Liver (tissue), 9 donors: Measurements from ENCODE around the gene HDAC10. TPM values are rescaled to one million over a fixed set of nuclear protein-coding genes. Genes with fewer than 3 reads are reported as not detected.

Source experiments
- DNase-seq: peaks from one replicate; pipeline ENCODE4 v3.0.0-alpha.2; 2017; ENCODE audit warnings: low spot score
- H3K27ac ChIP-seq, 2 donors: one replicate each; pipeline ENCODE4 v1.7.0; 2013; ENCODE audit warnings: inconsistent platforms in 2 of 2, low read length in 2 of 2, control low read depth in 1 of 2, low read depth in 1 of 2, mild to moderate bottlenecking in 1 of 2
- H3K27me3 ChIP-seq, 4 donors: one replicate each; pipeline versions ENCODE4 v1.6.1 to v1.7.0; 2013; ENCODE audit warnings: low read length in 3 of 4, inconsistent platforms in 1 of 4, mild to moderate bottlenecking in 1 of 4, moderate library complexity in 1 of 4; ENCODE audit not compliant: control insufficient read depth in 4 of 4, insufficient read depth in 4 of 4
- H3K36me3 ChIP-seq, 4 donors: one replicate each; pipeline versions ENCODE4 v1.6.1 to v1.7.0; 2013; ENCODE audit warnings: low read length in 3 of 4, mild to moderate bottlenecking in 3 of 4, low read depth in 1 of 4, moderate library complexity in 1 of 4; ENCODE audit not compliant: control insufficient read depth in 4 of 4, insufficient read depth in 3 of 4
- H3K4me1 ChIP-seq, 4 donors: one replicate each; pipeline versions ENCODE4 v1.6.1 to v1.7.0; 2013; ENCODE audit warnings: low read length in 3 of 4, mild to moderate bottlenecking in 3 of 4, moderate library complexity in 1 of 4; ENCODE audit not compliant: control insufficient read depth in 4 of 4, insufficient read depth in 4 of 4
- H3K4me3 ChIP-seq, 3 donors: one replicate each; pipeline versions ENCODE4 v1.6.1 to v1.7.0; 2013; ENCODE audit warnings: low read length in 3 of 3, control low read depth in 1 of 3, low read depth in 1 of 3, mild to moderate bottlenecking in 1 of 3
- H3K9ac ChIP-seq, 2 donors: one replicate each; pipeline ENCODE4 v1.7.0; 2013; ENCODE audit warnings: low read length in 2 of 2, mild to moderate bottlenecking in 2 of 2, moderate library complexity in 2 of 2, control low read depth in 1 of 2, low read depth in 1 of 2
- H3K9me3 ChIP-seq, 4 donors: one replicate each; pipeline versions ENCODE4 v1.6.1 to v1.7.0; 2013; ENCODE audit warnings: low read length in 3 of 4; ENCODE audit not compliant: control insufficient read depth in 4 of 4
- ATF3 ChIP-seq: IDR thresholded peaks from 2 replicates; pipeline ENCODE4 v1.6.1; 2016; ENCODE audit warnings: antibody characterized with exemption
- EGR1 ChIP-seq, 2 donors: IDR thresholded peaks; 2 replicates each; pipeline ENCODE4 v1.6.1; 2016 to 2018; ENCODE audit warnings: antibody characterized with exemption in 2 of 2, low read depth in 2 of 2
- HNF4A ChIP-seq, 2 donors: conservative IDR thresholded peaks; 2 replicates each; pipeline ENCODE4 v1.6.1; 2016; ENCODE audit warnings: antibody characterized with exemption in 2 of 2, mild to moderate bottlenecking in 2 of 2
- HNF4G ChIP-seq: IDR thresholded peaks from 2 replicates; pipeline ENCODE4 v1.6.1; 2016; ENCODE audit warnings: antibody characterized with exemption
- NR2F2 ChIP-seq: IDR thresholded peaks from 2 replicates; pipeline ENCODE4 v1.6.1; 2016; ENCODE audit warnings: antibody characterized with exemption
- RAD21 ChIP-seq, 2 donors: IDR thresholded peaks; 2 replicates each; pipeline ENCODE4 v1.6.1; 2016; ENCODE audit warnings: antibody characterized with exemption in 2 of 2, mild to moderate bottlenecking in 2 of 2
- REST ChIP-seq: IDR thresholded peaks from 2 replicates; pipeline ENCODE4 v1.6.1; 2016; ENCODE audit warnings: antibody characterized with exemption, mild to moderate bottlenecking
- RXRA ChIP-seq, 2 donors: IDR thresholded peaks; 2 replicates each; pipeline ENCODE4 v1.6.1; 2017 to 2018; ENCODE audit warnings: antibody characterized with exemption in 2 of 2, mild to moderate bottlenecking in 1 of 2
- SP1 ChIP-seq: IDR thresholded peaks from 2 replicates; pipeline ENCODE4 v1.6.1; 2018; ENCODE audit warnings: antibody characterized with exemption, mild to moderate bottlenecking
- TAF1 ChIP-seq: conservative IDR thresholded peaks from 2 replicates; pipeline ENCODE4 v1.6.1; 2016; ENCODE audit warnings: antibody characterized with exemption, mild to moderate bottlenecking
- YY1 ChIP-seq: IDR thresholded peaks from 2 replicates; pipeline ENCODE4 v1.6.1; 2016; ENCODE audit warnings: antibody characterized with exemption, mild to moderate bottlenecking
- ZBTB33 ChIP-seq: IDR thresholded peaks from 2 replicates; pipeline ENCODE4 v1.6.1; 2016; ENCODE audit warnings: antibody characterized with exemption
- WGBS: extraction: QIAGEN DNeasy Blood & Tissue Kit; methylation state at CpG from one replicate; pipeline ENCODE4 v1.1.7; 2013; 5-methylcytosine and 5-hydroxymethylcytosine counted together
- polyA plus RNA-seq, 2 donors: library from polyadenylated mRNA; stranded (reverse) in 1 of 2; unstranded in 1 of 2; fragments of 200-250 nt in 1 of 2; fragments of >200 nt in 1 of 2; fragmentation: Nextera tagmentation in 1 of 2; extraction: Ambion mirVana in 1 of 2; gene quantifications; one replicate each; pipeline versions ENCODE4 v1.2.1 to v1.2.3, GENCODE V29; 2013 to 2015
- total RNA-seq, 2 donors: library from RNA; depleted of rRNA; stranded (reverse); fragments of >200 nt; gene quantifications; one replicate each; pipeline ENCODE4 v1.2.3, GENCODE V29; 2014
- TF ChIP-seq, protein P1 (sequence below): fragments of 150-350 bp; IDR thresholded peaks from 2 replicates; pipeline ENCODE4 v1.5.1; 2017; ENCODE audit warnings: improper control_type of control experiment, low read depth, low read length; ENCODE audit not compliant: missing input control
- donor health status: healthy.
- donor health status: healthy.
- donor health status: healthy.
- donor health status: healthy.
- donor health status: healthy.

The HDAC10 gene
- total and polyA plus RNA-seq, 4 donors = 6.2 to 18.2 (median 13.6) TPM

GRCh38 chr22:50233223-50233622 is 17.8 kb downstream of the HDAC10 start:
- no peak overlapping the region for H3K4me3 ChIP-seq
- no peaks in the 10 kb centered on the region for H3K9me3 ChIP-seq
- peaks cover 0 to 5% (median under 1%) of the 10 kb centered on the region in 4 donors for H3K4me1 ChIP-seq
- DNase-seq = no peak
- H3K27ac ChIP-seq = no peak overlapping the region
- TF ChIP-seq ATF3 = no peak
- TF ChIP-seq HNF4A (conservative IDR thresholded peaks at IDR 0.05) = no peak
- TF ChIP-seq SP1 = no peak
- TF ChIP-seq, protein P1, sequence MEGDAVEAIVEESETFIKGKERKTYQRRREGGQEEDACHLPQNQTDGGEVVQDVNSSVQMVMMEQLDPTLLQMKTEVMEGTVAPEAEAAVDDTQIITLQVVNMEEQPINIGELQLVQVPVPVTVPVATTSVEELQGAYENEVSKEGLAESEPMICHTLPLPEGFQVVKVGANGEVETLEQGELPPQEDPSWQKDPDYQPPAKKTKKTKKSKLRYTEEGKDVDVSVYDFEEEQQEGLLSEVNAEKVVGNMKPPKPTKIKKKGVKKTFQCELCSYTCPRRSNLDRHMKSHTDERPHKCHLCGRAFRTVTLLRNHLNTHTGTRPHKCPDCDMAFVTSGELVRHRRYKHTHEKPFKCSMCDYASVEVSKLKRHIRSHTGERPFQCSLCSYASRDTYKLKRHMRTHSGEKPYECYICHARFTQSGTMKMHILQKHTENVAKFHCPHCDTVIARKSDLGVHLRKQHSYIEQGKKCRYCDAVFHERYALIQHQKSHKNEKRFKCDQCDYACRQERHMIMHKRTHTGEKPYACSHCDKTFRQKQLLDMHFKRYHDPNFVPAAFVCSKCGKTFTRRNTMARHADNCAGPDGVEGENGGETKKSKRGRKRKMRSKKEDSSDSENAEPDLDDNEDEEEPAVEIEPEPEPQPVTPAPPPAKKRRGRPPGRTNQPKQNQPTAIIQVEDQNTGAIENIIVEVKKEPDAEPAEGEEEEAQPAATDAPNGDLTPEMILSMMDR = no peak
- no peak for TF ChIP-seq HNF4G
- no peak for TF ChIP-seq NR2F2
- H3K27me3 ChIP-seq = no peaks in the 10 kb centered on the region
- H3K36me3 ChIP-seq = peaks cover 5 to 28% (median 7%) of the 10 kb centered on the region in 4 donors
- H3K9ac ChIP-seq = no peak overlapping the region
- WGBS = 95% methylated on average over 18 of the region's 18 CpGs

DNA sequence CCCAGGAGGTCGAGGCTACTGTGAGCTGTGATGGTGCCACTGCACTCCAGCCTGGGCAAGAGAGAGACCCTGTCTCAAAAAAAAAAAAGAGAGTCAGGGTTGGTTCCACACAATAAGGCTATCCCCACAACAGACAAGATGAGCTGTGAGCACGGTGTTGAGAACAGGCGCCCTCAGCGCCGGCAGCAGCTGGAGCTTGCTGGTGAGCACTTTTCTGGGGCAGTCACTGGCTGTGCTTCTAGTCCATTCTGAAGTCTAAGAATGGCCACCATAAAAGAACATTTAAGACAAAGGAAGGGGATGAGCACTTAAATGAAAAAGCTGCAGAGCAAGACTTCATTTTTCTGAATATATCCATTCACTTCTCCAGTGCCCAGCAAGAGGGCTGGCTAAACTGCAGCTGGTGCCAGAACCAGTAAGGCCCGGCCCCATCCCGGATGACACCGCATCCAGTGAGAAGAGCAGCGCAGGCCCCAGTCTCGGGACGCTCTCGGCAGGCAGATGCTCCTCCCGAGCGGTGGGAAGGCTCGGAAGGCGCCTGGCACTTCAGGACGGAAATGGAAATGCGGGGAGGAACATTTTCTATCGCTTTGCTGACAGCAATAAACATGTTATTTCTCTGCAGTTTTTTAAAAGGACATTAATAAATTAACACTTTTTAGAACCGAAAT is 18.4 kb downstream of the HDAC10 start:
- H3K4me3 ChIP-seq = no peak overlapping the region
- no peaks in the 10 kb centered on the region for H3K27me3 ChIP-seq
- H3K9ac ChIP-seq = no peak overlapping the region
- no peak overlapping the region for H3K27ac ChIP-seq
- peaks cover 5 to 32% (median 8%) of the 10 kb centered on the region in 4 donors for H3K36me3 ChIP-seq
- peaks cover 0 to 5% (median under 1%) of the 10 kb centered on the region in 4 donors for H3K4me1 ChIP-seq
- 95% methylated on average over 20 of the region's 20 CpGs for WGBS
- no peaks in the 10 kb centered on the region for H3K9me3 ChIP-seq
- TF ChIP-seq RXRA (IDR thresholded peaks at IDR 0.05) (no peak), TAF1 (no peak), YY1 (no peak), RAD21 (IDR thresholded peaks at IDR 0.05) (no peak), HNF4G (no peak), ZBTB33 (no peak), EGR1 (IDR thresholded peaks at IDR 0.05; ENCODE audit: low read depth in 2 of 2) (no peak), HNF4A (conservative IDR thresholded peaks at IDR 0.05) (no peak), NR2F2 (no peak), REST (no peak), SP1 (no peak)
- DNase-seq = no peak
